GM18520 (cell line): Measurements from ENCODE around the gene MARCKSL1.
"Not testable (repeated sequence)": the region's sequence is repeated elsewhere in the genome, so short reads cannot be mapped to it uniquely, and the experiment has no call there.

Source experiments
- ATAC-seq: cut with Tn5 transposase; IDR thresholded peaks from one replicate; pipeline ENCODE4 v1.9.1; 2021; ENCODE audit not compliant: unreplicated experiment

The MARCKSL1 gene

DNA sequence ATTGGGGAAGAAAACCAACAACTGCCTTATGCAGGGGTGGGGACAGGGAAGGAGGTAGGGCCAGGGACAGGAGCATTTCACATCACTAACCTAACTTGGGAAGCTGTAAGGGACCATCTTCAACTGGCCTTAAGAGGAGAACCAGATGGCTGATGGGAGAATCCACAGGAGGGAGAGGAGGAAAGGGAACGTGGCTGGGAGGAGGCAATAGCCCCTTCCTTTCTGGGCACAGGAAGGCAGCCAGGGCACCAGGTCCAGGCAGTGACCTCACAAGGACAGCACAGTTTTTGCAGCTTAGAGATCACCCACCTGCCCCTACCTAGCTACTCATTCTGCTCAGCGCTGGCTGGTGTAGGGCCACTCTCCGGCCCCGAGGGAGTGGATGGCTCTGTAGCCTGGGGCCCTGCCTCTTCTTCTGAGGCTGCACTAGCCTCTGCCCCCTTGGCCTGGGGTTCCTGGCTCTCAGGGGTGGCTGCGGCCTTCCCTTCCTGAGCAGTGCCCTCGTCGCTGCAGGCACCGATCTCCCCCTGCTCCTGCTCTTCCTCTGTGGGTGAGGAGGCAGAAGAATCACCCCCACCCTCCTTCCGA is 1.7 kb downstream of the MARCKSL1 start:
- ATAC-seq, result no peak

- ATAC-seq, result no peak
Observed at GRCh38 chr1:32333251-32333963, 2.6 kb downstream of the MARCKSL1 start.

DNA sequence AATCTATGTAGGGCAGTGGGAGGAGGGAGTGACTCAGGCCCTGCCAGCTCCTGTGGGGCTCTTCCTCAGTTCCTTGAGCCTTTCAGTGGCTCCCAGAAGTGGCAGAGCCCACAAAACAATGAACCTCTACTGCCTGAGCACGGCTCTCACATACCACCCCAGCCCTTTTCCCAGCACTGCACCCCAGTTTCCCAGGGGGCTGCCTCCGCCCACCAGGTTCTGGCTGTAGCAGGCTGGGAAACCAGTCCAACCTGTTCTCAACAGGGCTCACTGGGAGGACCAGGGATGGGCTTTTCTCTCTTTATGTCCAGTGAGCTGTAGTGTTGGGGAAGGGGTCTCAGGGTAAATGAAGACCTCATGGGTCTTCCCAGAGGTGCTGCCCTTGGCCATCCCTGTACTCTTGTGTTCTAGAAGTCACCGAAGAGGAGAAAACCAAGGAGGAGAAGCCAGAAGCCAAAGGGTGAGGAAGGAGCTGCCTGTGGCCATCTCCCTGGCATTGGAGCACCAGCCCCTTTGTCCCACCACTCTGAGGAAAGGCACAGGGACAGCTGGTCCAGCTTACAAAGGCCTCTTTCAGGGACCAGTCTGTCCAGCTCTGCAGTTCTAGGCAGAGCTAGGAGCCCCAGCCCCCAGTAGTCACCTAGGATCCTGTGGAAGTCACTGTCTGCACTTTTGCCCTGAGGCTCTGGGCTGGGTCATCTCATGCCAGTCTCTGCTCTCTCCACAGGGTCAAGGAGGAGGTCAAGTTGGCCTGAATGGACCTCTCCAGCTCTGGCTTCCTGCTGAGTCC is 3.5 kb downstream of the MARCKSL1 start:
- ATAC-seq, result no peak

DNA sequence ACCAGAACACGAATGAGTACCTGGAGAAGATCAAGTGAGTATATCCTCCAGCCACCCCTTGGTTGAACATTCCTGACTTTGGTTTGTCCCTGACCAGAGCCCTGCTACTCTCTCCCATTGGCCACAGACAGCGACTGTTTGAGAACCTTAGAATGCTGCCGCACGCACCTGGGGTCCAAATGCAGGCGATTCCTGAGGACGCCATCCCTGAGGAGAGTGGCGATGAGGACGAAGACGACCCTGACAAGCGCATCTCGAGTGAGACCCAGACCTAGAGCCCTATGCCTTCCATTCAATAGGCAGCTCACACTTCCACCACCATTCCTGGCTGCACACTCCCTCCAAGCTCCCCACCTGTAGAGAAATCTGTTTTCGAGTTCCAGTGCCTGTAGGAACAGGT is 4.5 kb downstream of the MARCKSL1 start:
- ATAC-seq, result no peak

DNA sequence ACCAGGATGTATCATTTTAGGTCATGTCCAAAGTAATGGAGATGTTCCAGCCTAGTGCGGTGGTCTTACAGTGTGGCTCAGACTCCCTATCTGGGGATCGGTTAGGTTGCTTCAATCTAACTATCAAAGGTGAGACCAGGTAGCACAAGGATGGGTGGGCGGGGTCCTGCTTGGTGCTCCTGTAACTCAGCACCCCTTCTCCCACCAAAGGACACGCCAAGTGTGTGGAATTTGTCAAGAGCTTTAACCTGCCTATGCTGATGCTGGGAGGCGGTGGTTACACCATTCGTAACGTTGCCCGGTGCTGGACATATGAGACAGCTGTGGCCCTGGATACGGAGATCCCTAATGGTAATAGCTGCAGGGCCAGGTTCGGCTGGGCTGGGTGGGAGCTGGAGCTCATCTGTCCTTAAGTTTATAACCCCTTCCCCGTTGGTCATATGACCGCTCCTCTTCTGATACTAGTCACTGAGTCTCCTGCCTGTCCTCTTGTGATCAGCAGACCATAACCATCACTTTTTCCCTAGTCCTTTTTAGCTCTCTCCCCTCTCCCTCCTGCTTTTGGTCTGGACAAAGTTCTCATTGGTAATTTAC is 5.4 kb downstream of the MARCKSL1 start:
- ATAC-seq, result no peak

DNA sequence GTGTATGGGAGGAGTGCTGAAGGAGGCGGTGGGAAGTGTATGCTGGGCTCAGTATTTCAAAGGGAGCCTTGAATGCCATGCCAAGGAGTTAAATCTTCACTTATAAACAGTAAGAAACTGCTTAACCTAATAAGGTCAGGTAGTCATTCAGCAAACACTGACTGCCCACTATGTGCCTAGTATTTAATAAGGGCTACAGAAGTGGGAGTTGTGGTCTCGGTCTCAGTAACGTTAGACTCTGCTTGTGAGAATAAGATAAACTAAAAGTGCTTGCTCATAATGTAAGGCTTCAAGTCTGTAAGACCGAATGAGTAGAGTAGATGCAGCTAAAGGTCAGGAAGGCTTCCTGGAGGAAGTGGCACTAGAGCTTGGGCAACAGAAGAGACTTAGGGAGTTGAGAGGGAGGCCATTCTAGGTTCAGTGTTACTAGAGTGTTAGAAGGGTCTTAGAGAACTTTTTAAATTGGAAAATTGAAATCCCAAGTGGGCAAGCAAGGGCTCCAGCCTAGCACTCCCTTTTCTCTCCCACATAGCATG is 6.0 kb downstream of the MARCKSL1 start:
- ATAC-seq, result no peak

DNA sequence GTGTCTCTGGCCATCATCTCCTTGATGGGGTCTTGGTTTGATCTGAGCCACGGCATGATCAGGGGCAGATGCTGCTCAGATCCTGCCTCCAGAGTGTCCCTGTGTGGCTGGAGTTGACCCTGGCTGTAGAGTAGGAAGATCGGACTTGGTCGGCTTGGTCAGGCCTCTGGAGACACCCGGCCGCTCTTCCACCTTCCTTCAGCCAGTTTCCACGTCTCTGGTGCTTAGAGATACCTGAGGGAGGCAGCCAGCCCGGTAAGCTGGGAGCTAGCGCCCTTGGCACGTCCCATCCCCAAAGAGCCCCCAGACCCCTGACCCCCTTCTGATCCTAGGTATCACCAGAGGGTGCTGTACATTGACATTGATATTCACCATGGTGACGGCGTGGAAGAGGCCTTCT is 8.8 kb downstream of the MARCKSL1 start:
- ATAC-seq, result no peak

- ATAC-seq, result no peak
Observed at GRCh38 chr1:32321712-32322291, 14.2 kb downstream of the MARCKSL1 start.

GRCh38 chr1:32318127-32318869 is 17.7 kb downstream of the MARCKSL1 start:
- no peak for ATAC-seq

GRCh38 chr1:32316903-32317277 is 19.1 kb downstream of the MARCKSL1 start:
- ATAC-seq, result no peak

DNA sequence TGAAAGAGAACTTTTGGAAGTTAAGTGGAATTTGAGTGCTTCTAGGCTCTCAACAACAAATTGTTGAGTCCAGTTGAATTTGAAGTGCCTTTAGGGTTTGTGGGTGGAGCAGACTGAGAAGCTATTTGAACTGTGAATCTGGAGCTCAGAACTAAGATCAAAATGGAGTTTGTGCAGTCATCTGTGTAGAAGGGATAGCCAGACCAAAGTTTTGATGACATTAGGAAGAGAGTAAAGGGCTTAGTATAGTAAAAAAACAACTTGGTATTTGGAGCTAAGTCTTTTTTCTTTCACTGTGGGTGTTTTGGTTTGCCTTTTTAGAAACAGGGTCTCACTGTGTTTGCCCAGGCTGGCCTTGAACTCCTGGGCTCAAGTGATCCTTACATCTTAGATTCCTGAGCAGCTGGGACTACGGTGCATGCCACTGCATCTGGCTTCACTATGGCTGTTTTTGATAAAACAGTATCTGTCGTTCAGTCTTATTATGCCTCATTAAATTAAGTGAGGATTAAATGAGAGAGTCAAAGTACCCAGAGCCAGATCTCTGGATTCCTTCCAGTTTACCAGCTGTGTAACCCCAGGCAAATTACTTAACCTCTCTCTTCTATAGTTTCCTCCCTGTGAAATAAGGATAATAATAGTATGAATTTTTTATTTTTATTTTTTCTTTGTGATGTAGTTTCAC is 24.2 kb downstream of the MARCKSL1 start:
- ATAC-seq, result no peak

GRCh38 chr1:32309960-32310359 is 26.1 kb downstream of the MARCKSL1 start:
- no peak for ATAC-seq

DNA sequence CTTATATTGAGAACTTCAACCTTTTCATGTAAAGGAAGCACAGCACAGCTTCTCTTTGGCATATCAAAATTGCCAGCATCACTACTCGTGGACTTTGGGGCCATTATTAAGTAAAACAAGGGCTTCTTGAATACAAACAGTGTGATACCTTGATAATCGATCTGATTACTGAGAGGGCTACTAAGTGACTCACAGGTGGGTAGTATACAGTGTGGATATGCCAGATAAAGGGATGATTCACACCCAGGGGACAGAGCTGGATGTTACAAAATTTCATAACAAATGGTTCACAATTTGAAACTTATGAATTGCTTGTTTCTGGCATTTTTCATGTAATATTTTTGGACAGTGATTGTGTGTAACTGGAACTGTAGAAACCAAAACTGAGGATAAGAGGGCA is 28.7 kb downstream of the MARCKSL1 start:
- no peak for ATAC-seq

- ATAC-seq, result no peak
Observed at GRCh38 chr1:32305310-32305709, 30.7 kb downstream of the MARCKSL1 start.

DNA sequence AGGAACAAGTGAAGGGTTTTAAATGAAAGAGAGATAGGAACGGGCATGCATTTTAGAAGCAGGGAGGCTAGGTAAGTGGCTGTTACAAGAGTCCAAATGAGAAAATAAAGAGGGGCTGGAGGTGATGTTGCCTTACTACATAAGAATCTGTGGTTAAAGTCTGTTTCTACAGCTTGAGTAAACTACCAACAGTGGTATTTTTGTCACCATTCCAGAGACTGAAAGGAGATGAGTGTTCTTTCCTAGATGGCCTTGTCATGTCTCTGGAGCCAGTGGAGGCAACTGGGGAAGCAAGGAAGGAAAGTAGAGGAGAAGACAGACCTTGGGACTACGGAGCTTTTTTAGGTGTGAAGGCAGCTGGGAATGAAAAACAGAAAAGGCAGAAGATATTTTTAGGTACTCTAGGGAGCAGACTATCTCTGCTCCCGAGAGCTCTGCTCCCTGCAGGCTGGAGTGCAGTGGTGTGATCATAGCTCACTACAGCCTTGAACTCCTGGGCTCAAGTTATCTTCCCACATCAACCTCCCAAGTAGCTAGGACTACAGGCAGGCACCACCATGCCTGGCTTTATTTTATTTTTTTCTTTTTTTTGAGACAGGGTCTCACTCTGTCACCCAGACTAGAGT is 31.9 kb downstream of the MARCKSL1 start:
- no peak for ATAC-seq

GRCh38 chr1:32303358-32303757 is 32.7 kb downstream of the MARCKSL1 start:
- ATAC-seq, result no peak

- no peak for ATAC-seq
Observed at GRCh38 chr1:32299327-32299726, 36.7 kb downstream of the MARCKSL1 start.

GRCh38 chr1:32298211-32298610 is 37.8 kb downstream of the MARCKSL1 start:
- not testable (repeated sequence) for ATAC-seq
